OCI-LY3 (cell line): Measurements from ENCODE around the gene HDGF.

ENCODE experiments used
- EZH2phosphoT487 ChIP-seq: fragments of 200-600 bp; shearing (Covaris generic); IDR thresholded peaks from 2 replicates; pipeline ENCODE4 v1.6.1; 2018; ENCODE audit warnings: antibody characterized with exemption, mixed run types, low read depth
- TF ChIP-seq, protein P1 (sequence below): fragments of 200-600, 300-600 bp; sonication (generic); IDR thresholded peaks from 2 replicates; pipeline ENCODE4 v1.5.1; 2014; ENCODE audit warnings: antibody characterized with exemption, low read length, low read depth

DNA sequence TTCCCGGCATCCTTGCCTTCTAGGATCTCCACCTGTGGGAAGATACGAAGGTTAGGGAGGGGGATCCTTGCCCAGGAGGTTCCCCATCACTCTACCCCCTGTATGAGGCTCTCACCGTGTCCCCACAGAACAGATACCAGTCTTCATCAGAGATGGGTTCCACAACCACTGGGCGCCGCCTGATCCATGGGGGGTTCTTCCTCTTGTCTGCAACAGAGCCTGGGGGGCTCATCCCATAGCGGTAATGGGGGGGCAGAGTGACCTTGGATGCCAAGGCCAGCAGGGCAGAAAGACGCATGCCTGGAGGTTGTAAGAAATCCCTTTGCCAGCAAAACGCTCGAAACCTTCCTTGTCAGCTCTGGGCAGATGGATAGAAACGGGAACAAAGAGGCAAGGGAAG, 13.1 kb downstream of the HDGF start:
- TF ChIP-seq, protein P1, sequence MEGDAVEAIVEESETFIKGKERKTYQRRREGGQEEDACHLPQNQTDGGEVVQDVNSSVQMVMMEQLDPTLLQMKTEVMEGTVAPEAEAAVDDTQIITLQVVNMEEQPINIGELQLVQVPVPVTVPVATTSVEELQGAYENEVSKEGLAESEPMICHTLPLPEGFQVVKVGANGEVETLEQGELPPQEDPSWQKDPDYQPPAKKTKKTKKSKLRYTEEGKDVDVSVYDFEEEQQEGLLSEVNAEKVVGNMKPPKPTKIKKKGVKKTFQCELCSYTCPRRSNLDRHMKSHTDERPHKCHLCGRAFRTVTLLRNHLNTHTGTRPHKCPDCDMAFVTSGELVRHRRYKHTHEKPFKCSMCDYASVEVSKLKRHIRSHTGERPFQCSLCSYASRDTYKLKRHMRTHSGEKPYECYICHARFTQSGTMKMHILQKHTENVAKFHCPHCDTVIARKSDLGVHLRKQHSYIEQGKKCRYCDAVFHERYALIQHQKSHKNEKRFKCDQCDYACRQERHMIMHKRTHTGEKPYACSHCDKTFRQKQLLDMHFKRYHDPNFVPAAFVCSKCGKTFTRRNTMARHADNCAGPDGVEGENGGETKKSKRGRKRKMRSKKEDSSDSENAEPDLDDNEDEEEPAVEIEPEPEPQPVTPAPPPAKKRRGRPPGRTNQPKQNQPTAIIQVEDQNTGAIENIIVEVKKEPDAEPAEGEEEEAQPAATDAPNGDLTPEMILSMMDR, result no peak
- TF ChIP-seq EZH2phosphoT487, result no peak
